ENCODE measurements around the gene ZNF841. TPM values are rescaled to one million over a fixed set of nuclear protein-coding genes. Genes with fewer than 3 reads are reported as not detected.

The ZNF841 gene
- total and polyA plus RNA-seq, 2 of the 8 experiments (the other 6 are each of a cell fraction or from before 2014, with no cell fraction given): 4.1 to 17.9 TPM

DNA sequence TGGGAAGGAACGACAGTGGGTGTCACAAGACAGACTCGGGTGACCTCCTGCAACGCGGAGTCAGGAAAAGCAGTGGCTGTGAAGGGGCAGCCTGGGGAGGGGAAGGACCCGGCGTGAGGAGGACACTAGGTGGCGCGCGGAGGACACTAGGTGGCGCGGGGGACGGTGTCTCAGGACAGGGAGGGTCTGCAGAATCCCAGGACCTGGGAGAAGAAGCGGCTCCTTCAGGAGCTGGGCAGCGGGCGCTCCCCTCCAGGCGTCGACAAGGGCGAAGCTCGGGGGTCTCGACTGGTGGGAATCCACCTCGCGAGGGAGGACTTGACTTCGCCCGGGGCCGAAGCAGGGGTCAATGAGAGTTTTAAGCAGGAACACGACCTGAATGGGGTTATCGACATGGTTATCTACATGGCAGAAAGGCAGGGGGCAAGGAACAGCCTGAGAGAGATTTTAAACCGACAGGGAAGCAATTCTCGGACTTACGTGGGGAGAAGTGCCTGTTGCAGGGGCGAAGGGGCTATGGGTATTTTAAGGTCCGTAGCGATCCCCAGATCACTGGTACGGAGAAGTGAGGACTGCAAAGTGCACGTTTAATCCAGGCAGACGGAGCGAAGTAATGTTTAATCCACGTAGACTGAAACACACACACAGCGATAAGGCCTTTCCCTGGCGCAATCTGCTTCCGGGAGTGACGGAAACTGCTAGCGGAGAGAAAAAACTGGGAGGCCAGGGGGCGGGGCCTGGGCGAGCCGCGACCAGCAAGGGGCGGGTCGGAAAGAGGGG, 43.9 kb upstream of the ZNF841 start, which contains the start of gene ZNF616 (continued):
- TF ChIP-seq, protein P1, sequence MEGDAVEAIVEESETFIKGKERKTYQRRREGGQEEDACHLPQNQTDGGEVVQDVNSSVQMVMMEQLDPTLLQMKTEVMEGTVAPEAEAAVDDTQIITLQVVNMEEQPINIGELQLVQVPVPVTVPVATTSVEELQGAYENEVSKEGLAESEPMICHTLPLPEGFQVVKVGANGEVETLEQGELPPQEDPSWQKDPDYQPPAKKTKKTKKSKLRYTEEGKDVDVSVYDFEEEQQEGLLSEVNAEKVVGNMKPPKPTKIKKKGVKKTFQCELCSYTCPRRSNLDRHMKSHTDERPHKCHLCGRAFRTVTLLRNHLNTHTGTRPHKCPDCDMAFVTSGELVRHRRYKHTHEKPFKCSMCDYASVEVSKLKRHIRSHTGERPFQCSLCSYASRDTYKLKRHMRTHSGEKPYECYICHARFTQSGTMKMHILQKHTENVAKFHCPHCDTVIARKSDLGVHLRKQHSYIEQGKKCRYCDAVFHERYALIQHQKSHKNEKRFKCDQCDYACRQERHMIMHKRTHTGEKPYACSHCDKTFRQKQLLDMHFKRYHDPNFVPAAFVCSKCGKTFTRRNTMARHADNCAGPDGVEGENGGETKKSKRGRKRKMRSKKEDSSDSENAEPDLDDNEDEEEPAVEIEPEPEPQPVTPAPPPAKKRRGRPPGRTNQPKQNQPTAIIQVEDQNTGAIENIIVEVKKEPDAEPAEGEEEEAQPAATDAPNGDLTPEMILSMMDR (IDR thresholded peaks at IDR 0.05; ENCODE audit: control extremely low read depth in 1 of 3, insufficient read depth in 1 of 3, low read depth in 1 of 3, low read length in 3 of 3): peak; percentile 70 to 80 (median 73)
- TF ChIP-seq CHD2 (IDR thresholded peaks at IDR 0.05; ENCODE audit: low read length) (0 out of 2 replicates have a peak, but pooled peaks have one; percentile 18), HDAC2 (IDR thresholded peaks at IDR 0.05; ENCODE audit: borderline replicate concordance in 1 of 2, low read depth in 2 of 2, low read length in 2 of 2) (peak in 1 of 2 experiments; percentile 49; a peak in 2 of 4 replicates), POU5F1 (IDR thresholded peaks at IDR 0.05; ENCODE audit: low read depth, low read length) (no peak), GABPA (IDR thresholded peaks at IDR 0.05; ENCODE audit: borderline replicate concordance, insufficient read depth, low read length) (peak; percentile 89), TBP (IDR thresholded peaks at IDR 0.05; ENCODE audit: low read depth, low read length) (peak; percentile 51), RNF2 (IDR thresholded peaks at IDR 0.05; ENCODE audit: borderline replicate concordance, low read depth, low read length, missing control alignments, poor library complexity, severe bottlenecking) (no peak), TAF1 (IDR thresholded peaks at IDR 0.05; ENCODE audit: low read depth, low read length) (peak; percentile 54), CEBPB (IDR thresholded peaks at IDR 0.05; ENCODE audit: low read depth, low read length) (0 out of 2 replicates have a peak, but pooled peaks have one; percentile 11), SRF (IDR thresholded peaks at IDR 0.05; ENCODE audit: low read depth, low read length) (no peak), PHF8 (conservative IDR thresholded peaks at IDR 0.05; ENCODE audit: low read depth, low read length) (peak; percentile 29), SP4 (IDR thresholded peaks at IDR 0.05; ENCODE audit: low read length) (0 out of 2 replicates have a peak, but pooled peaks have one; percentile 12), RBBP5 (IDR thresholded peaks at IDR 0.05; ENCODE audit: borderline replicate concordance, low read depth, low read length) (peak; percentile 42), SP1 (IDR thresholded peaks at IDR 0.05; ENCODE audit: low read depth, low read length) (peak; percentile 61; the same call in 1 of the 2 replicates), SAP30 (IDR thresholded peaks at IDR 0.05; ENCODE audit: insufficient read depth, insufficient replicate concordance, low read length) (peak; percentile 8), RAD21 (IDR thresholded peaks at IDR 0.05 in 1 of 2, conservative IDR thresholded peaks at IDR 0.05 in 1 of 2; ENCODE audit: low read depth in 2 of 2, low read length in 2 of 2) (peak; percentile 73 to 82), KDM4A (IDR thresholded peaks at IDR 0.05; ENCODE audit: low read depth, low read length, severe bottlenecking) (peak; percentile 18)
- TF ChIP-seq, protein P2, sequence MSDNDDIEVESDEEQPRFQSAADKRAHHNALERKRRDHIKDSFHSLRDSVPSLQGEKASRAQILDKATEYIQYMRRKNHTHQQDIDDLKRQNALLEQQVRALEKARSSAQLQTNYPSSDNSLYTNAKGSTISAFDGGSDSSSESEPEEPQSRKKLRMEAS (IDR thresholded peaks at IDR 0.05): peak; percentile 60; the same call in 1 of the 2 replicates

Measured in H1 (cell line).